Measurements from ENCODE around the gene OSBPL2. TPM values are rescaled to one million over a fixed set of nuclear protein-coding genes. Genes with fewer than 3 reads are reported as not detected.
A peak's percentile ranks its signal among the peaks of the same experiment; 100 is the strongest.

OSBPL2 gene
- total RNA-seq, 1 donor from 2014 or later: 28.4 TPM

DNA sequence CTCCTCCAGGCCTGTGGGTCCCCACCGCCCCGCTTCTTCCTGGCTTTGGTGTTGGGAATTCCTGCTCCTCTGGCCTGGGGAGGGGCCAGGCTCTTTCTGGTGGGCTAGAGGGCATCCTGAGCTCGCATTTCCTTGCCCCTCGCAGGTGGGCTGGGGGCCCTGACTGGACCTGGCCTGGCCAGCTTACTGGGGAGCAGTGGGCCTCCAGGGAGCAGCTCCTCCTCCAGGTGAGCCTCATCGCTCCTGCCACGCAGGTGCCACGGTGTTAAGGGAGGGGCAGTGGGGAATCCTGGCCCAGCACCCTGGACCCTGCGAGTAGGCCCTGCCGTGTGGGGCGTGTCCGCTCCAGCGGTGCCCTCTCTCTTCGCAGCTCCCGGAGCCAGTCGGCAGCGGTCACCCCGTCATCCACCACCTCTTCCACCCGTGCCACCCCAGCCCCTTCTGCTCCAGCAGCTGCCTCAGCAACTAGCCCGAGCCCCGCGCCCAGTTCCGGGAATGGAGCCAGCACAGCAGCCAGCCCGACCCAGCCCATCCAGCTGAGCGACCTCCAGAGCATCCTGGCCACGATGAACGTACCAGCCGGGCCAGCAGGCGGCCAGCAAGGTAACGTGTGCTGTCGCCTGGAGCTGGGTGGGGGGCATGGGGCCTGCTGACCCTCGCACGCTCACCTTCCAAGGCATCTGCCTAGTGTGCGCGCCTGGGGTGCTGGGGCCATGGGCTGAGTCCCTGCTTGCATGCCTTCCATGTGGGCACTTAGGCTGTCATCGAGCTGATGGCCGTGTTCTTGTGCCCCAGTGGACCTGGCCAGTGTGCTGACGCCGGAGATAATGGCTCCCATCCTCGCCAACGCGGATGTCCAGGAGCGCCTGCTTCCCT, 69.1 kb downstream of the OSBPL2 start:
- TF ChIP-seq, protein P1, sequence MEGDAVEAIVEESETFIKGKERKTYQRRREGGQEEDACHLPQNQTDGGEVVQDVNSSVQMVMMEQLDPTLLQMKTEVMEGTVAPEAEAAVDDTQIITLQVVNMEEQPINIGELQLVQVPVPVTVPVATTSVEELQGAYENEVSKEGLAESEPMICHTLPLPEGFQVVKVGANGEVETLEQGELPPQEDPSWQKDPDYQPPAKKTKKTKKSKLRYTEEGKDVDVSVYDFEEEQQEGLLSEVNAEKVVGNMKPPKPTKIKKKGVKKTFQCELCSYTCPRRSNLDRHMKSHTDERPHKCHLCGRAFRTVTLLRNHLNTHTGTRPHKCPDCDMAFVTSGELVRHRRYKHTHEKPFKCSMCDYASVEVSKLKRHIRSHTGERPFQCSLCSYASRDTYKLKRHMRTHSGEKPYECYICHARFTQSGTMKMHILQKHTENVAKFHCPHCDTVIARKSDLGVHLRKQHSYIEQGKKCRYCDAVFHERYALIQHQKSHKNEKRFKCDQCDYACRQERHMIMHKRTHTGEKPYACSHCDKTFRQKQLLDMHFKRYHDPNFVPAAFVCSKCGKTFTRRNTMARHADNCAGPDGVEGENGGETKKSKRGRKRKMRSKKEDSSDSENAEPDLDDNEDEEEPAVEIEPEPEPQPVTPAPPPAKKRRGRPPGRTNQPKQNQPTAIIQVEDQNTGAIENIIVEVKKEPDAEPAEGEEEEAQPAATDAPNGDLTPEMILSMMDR (IDR thresholded peaks at IDR 0.05): no peak
- no peak for TF ChIP-seq EZH2phosphoT487 (IDR thresholded peaks at IDR 0.05)
- TF ChIP-seq EZH2 (IDR thresholded peaks at IDR 0.05): no peak
- Histone ChIP-seq H3K27ac (peak overlapping the region; percentile 37), H3K36me3 (no peaks in the 10 kb centered on the region), H3F3A (ENCODE audit: low read depth) (peaks cover 9% of the 10 kb centered on the region), H3K79me2 (ENCODE audit: low read depth) (peaks cover 32% of the 10 kb centered on the region), H3K4me3 (no peak overlapping the region), H3K4me1 (peaks cover 7% of the 10 kb centered on the region), H2AFZ (replicated peaks) (no peak overlapping the region), H3K9me3 (ENCODE audit: low read depth) (no peaks in the 10 kb centered on the region), H3K4me2 (no peak overlapping the region), H3K27me3 (no peaks in the 10 kb centered on the region), H4K20me1 (ENCODE audit: low read depth) (peaks cover 28% of the 10 kb centered on the region), H3K9ac (no peak overlapping the region)
- peaks cover 2% of the 10 kb centered on the region for H3K27me3 Mint-ChIP-seq (ENCODE audit: insufficient read depth, low read depth)
- no peak overlapping the region for H3K27ac Mint-ChIP-seq
- peaks cover 13% of the 10 kb centered on the region for H3K4me1 Mint-ChIP-seq
- peaks cover 9% of the 10 kb centered on the region for H3K36me3 Mint-ChIP-seq
- H3K4me3 Mint-ChIP-seq: no peak overlapping the region
- DNase-seq (ENCODE audit: low spot score): no peak
- H3K9me3 Mint-ChIP-seq: no peaks in the 10 kb centered on the region

DNA sequence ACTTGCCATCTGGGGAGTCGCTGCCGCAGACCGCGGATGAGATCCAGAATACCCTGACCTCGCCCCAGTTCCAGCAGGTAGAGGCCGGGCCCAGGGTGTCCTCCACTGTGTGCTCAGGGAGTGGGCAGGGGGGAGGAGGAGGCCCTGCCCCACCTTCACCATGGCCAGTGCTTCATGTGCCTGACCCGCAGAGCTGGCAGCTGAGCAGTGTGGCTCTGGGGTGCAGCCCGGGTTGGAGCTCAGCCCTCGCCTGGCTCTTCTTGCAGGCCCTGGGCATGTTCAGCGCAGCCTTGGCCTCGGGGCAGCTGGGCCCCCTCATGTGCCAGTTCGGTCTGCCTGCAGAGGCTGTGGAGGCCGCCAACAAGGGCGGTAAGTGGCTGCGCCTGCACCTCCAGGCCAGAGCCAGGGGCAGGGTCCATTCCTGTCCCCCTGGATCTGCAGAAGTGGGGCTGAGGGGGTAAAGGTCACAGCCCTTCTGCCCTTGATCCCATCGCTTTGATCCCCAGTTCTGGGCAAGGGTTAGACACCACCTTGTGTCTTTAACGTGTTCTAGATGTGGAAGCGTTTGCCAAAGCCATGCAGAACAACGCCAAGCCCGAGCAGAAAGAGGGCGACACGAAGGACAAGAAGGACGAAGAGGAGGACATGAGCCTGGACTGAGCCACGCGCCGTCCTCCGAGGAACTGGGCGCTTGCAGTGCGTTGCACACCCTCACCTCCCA, 69.9 kb downstream of the OSBPL2 start:
- TF ChIP-seq EZH2phosphoT487 (IDR thresholded peaks at IDR 0.05) (no peak), EZH2 (IDR thresholded peaks at IDR 0.05) (no peak)
- TF ChIP-seq, protein P1 (IDR thresholded peaks at IDR 0.05): no peak
- H4K20me1 ChIP-seq (ENCODE audit: low read depth): peaks cover 25% of the 10 kb centered on the region
- no peak overlapping the region for H3K4me3 Mint-ChIP-seq

DNA sequence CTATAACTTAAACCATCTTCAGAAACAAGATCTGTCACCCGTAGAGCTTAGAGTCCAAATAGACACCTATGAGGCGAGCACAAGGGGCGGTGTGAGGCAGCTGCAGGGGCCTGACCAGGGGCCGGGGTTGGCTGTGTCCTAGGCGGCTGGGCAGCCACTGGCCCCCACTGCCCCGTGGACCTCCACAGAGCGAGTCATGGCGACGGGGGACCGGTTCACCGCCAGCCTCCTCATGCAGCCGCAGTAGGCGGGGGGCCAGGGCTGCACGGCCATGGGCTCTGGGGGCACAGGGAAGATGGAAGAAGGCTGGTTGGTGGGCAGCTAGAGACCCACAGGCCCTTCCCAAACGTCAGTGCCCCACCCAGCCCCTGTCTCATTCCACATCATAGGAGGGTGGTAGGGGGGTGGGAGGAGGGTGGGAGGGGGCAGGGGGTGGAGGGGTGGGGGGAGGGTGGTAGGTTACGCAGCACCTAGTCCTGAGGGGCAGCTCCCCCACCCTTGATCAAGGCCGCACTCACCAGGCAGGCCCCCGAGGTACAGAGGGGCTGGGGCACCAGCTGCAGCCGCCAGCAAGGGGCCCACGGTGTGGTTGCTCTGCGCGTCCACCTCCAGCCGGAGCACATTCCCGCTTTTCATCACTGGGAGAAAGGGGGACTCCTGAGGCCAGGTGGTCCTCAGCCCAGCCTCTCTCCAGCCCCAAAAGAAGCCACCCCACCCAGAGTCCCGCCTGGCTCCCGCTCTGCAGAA, 71.0 kb downstream of the OSBPL2 start:
- H3K27ac ChIP-seq: no peak overlapping the region
- Mint-ChIP-seq H3K9me3 (no peaks in the 10 kb centered on the region), H3K4me1 (peaks cover 3% of the 10 kb centered on the region), H3K27ac (no peak overlapping the region), H3K4me3 (no peak overlapping the region), H3K27me3 (ENCODE audit: insufficient read depth, low read depth) (peaks cover 2% of the 10 kb centered on the region), H3K36me3 (peaks cover 3% of the 10 kb centered on the region)
- H3K4me1 ChIP-seq: peaks cover under 1% of the 10 kb centered on the region
- H3K9me3 ChIP-seq (ENCODE audit: low read depth): no peaks in the 10 kb centered on the region
- H3K79me2 ChIP-seq (ENCODE audit: low read depth): peaks cover 17% of the 10 kb centered on the region
- H3K36me3 ChIP-seq: no peaks in the 10 kb centered on the region
- peaks cover 6% of the 10 kb centered on the region for H3F3A ChIP-seq (ENCODE audit: low read depth)
- no peak overlapping the region for H2AFZ ChIP-seq (replicated peaks)
- H4K20me1 ChIP-seq (ENCODE audit: low read depth): peaks cover 14% of the 10 kb centered on the region
- no peaks in the 10 kb centered on the region for H3K27me3 ChIP-seq
- DNase-seq (ENCODE audit: low spot score): no peak
- TF ChIP-seq EZH2phosphoT487 (IDR thresholded peaks at IDR 0.05) (no peak), EZH2 (IDR thresholded peaks at IDR 0.05) (no peak)
- TF ChIP-seq, protein P1 (IDR thresholded peaks at IDR 0.05): no peak
- no peak overlapping the region for H3K4me3 ChIP-seq
- no peak overlapping the region for H3K9ac ChIP-seq
- no peak overlapping the region for H3K4me2 ChIP-seq

More for the DNA sequence above, 69.9 kb downstream of the OSBPL2 start:
- Mint-ChIP-seq H3K27ac (no peak overlapping the region), H3K27me3 (ENCODE audit: insufficient read depth, low read depth) (peaks cover 2% of the 10 kb centered on the region), H3K9me3 (no peaks in the 10 kb centered on the region), H3K36me3 (peaks cover 9% of the 10 kb centered on the region), H3K4me1 (peaks cover 13% of the 10 kb centered on the region)
- Histone ChIP-seq H3K4me2 (no peak overlapping the region), H3K27me3 (no peaks in the 10 kb centered on the region), H2AFZ (replicated peaks) (no peak overlapping the region), H3K36me3 (no peaks in the 10 kb centered on the region), H3K9me3 (ENCODE audit: low read depth) (no peaks in the 10 kb centered on the region), H3K27ac (peak overlapping the region; percentile 37), H3K4me1 (peaks cover 7% of the 10 kb centered on the region), H3K79me2 (ENCODE audit: low read depth) (peaks cover 28% of the 10 kb centered on the region), H3F3A (ENCODE audit: low read depth) (peaks cover 8% of the 10 kb centered on the region), H3K9ac (no peak overlapping the region), H3K4me3 (no peak overlapping the region)
- no peak for DNase-seq (ENCODE audit: low spot score)

Measured in neural progenitor cell (in vitro differentiated cells).